Glutamatergic neuron (in vitro differentiated cells): ENCODE results near the gene LHB. TPM values are rescaled to one million over a fixed set of nuclear protein-coding genes. Genes with fewer than 3 reads are reported as not detected.

Experiments used
- DNase-seq: peaks from one replicate; pipeline ENCODE4 v3.0.0; 2022
- H3K27ac Mint-ChIP-seq: one replicate; pipeline ENCODE4 v1.8.0; 2020; ENCODE audit warnings: mild to moderate bottlenecking, mixed read lengths, inconsistent platforms; ENCODE audit not compliant: unreplicated experiment
- H3K27me3 Mint-ChIP-seq: one replicate; pipeline ENCODE4 v1.8.0; 2020; ENCODE audit warnings: mild to moderate bottlenecking, moderate library complexity, mixed read lengths, inconsistent platforms; ENCODE audit not compliant: unreplicated experiment
- H3K36me3 Mint-ChIP-seq: one replicate; pipeline ENCODE4 v1.8.0; 2020; ENCODE audit warnings: mild to moderate bottlenecking, mixed read lengths, inconsistent platforms; ENCODE audit not compliant: unreplicated experiment
- H3K4me1 Mint-ChIP-seq: one replicate; pipeline ENCODE4 v1.8.0; 2020; ENCODE audit warnings: mild to moderate bottlenecking, low read depth, mixed read lengths, inconsistent platforms; ENCODE audit not compliant: unreplicated experiment
- H3K4me3 Mint-ChIP-seq: one replicate; pipeline ENCODE4 v1.8.0; 2020; ENCODE audit warnings: mild to moderate bottlenecking, mixed read lengths, inconsistent platforms; ENCODE audit not compliant: unreplicated experiment
- H3K9me3 Mint-ChIP-seq: one replicate; pipeline ENCODE4 v1.8.0; 2020; ENCODE audit warnings: mild to moderate bottlenecking, moderate library complexity, mixed read lengths, inconsistent platforms; ENCODE audit not compliant: unreplicated experiment
- CTCF ChIP-seq: fragments of 200-600 bp; sonication (generic); IDR thresholded peaks from one replicate; pipeline ENCODE4 v1.5.0; 2021; ENCODE audit not compliant: partially characterized antibody, unreplicated experiment
- total RNA-seq: library from RNA; stranded (reverse); fragmentation: NEBNext Ultra II Directional; extraction: Animal tissue kit (Norgen Biotek cat#: 25700); gene quantifications from one replicate; pipeline ENCODE4 v1.2.1, GENCODE V29; 2021; ENCODE audit not compliant: unreplicated experiment

LHB gene
- total RNA-seq, 1 donor from 2014 or later = not detected

- peaks cover 9% of the 10 kb centered on the region for H3K27me3 Mint-ChIP-seq
- H3K9me3 Mint-ChIP-seq = no peaks in the 10 kb centered on the region
- no peak for TF ChIP-seq CTCF
- H3K27ac Mint-ChIP-seq = peak overlapping the region; percentile 72
- no peaks in the 10 kb centered on the region for H3K36me3 Mint-ChIP-seq
- H3K4me1 Mint-ChIP-seq = peaks cover 3% of the 10 kb centered on the region
- DNase-seq = no peak
- peak overlapping the region; percentile 8 for H3K4me3 Mint-ChIP-seq
Observed at GRCh38 chr19:49014123-49014869, 2.6 kb downstream of the LHB start.

DNA sequence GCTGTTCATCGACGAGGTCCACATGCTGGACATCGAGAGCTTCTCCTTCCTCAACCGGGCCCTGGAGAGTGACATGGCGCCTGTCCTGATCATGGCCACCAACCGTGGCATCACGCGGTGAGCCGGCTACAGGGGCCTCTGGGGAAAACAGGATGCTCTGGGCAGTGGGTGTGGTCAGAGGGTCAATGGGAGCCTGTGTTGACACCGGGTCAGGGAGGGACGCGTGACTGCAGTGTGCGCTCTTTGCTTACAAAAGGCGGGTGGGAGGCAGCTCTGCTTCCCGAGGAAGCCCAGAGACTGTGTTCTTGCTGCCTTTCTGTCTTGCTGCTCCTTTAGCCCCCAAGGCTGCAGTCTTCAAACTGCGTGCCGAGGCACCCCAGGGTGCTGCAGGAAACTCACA lies 5.7 kb downstream of the LHB start:
- H3K4me1 Mint-ChIP-seq = peaks cover 3% of the 10 kb centered on the region
- no peak overlapping the region for H3K27ac Mint-ChIP-seq
- H3K36me3 Mint-ChIP-seq = no peaks in the 10 kb centered on the region

DNA sequence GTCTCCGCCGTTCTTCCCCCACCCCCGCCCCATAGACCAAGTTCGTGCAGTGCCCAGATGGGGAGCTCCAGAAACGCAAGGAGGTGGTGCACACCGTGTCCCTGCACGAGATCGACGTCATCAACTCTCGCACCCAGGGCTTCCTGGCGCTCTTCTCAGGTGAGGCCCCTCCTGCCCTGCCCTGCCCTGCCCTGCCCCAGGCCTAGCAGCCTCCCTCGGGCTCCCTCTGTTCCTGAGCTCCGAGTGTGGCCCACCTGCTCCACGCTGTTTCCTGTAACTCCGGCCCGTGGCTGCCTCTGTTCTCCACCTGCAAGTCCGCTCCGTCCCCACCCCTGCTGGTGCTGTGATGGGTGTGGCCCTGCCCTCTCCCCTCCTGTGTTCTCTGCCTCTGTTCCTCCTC lies 6.4 kb downstream of the LHB start:
- TF ChIP-seq CTCF = no peak
- H3K9me3 Mint-ChIP-seq = peaks cover 1% of the 10 kb centered on the region
- no peak overlapping the region for H3K27ac Mint-ChIP-seq
- no peak overlapping the region for H3K4me3 Mint-ChIP-seq
- H3K27me3 Mint-ChIP-seq = peaks cover 5% of the 10 kb centered on the region
- no peak for DNase-seq
- no peaks in the 10 kb centered on the region for H3K36me3 Mint-ChIP-seq
- H3K4me1 Mint-ChIP-seq = peaks cover 3% of the 10 kb centered on the region

More for the DNA sequence above, 5.7 kb downstream of the LHB start:
- Mint-ChIP-seq H3K9me3 (no peaks in the 10 kb centered on the region), H3K4me3 (no peak overlapping the region), H3K27me3 (peaks cover 5% of the 10 kb centered on the region)
- no peak for TF ChIP-seq CTCF
- no peak for DNase-seq

GRCh38 chr19:49009828-49010227 lies 7.1 kb downstream of the LHB start:
- Mint-ChIP-seq H3K4me3 (no peak overlapping the region), H3K27me3 (peaks cover 5% of the 10 kb centered on the region), H3K36me3 (no peaks in the 10 kb centered on the region), H3K9me3 (peaks cover 2% of the 10 kb centered on the region), H3K27ac (no peak overlapping the region), H3K4me1 (peaks cover 3% of the 10 kb centered on the region)
- no peak for TF ChIP-seq CTCF
- no peak for DNase-seq

DNA sequence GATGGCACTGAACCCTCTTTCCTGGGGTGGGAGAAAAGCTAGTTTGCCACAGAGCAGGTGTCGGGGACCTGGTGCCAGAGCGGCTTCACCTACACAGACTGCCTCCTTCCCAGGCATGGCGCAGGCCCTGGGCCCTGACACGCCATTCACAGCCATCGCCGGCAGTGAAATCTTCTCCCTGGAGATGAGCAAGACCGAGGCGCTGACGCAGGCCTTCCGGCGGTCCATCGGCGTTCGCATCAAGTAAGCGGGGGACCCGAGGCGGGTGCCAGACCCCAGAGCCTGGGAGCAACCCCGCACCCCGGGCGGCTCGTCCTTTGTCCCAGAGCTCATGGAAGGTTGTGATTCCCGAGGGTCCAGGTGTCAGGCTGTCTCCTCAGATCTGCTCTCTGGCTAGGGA lies 10.0 kb downstream of the LHB start:
- H3K27me3 Mint-ChIP-seq = peaks cover 2% of the 10 kb centered on the region
- no peak for TF ChIP-seq CTCF
- no peak overlapping the region for H3K4me3 Mint-ChIP-seq
- H3K9me3 Mint-ChIP-seq = peaks cover 2% of the 10 kb centered on the region
- H3K27ac Mint-ChIP-seq = no peak overlapping the region
- DNase-seq = no peak
- no peaks in the 10 kb centered on the region for H3K4me1 Mint-ChIP-seq
- no peaks in the 10 kb centered on the region for H3K36me3 Mint-ChIP-seq
